Activated CD8-positive, alpha-beta T cell treated with anti-CD3 and anti-CD28 coated beads, Interleukin-2, amount 10 ng/mL, durations not matched to agents 7 days and 5 days (primary cell): ENCODE measurements around the gene OR2L13. TPM values are rescaled to one million over a fixed set of nuclear protein-coding genes. Genes with fewer than 3 reads are reported as not detected.
"Not testable (repeated sequence)": the region's sequence is repeated elsewhere in the genome, so short reads cannot be mapped to it uniquely, and the experiment has no call there.

Experiments used
- ATAC-seq: fragments of 150-1000 bp; cut with Tn5 transposase; one replicate; pipeline ENCODE4 v1.10.0; 2021; ENCODE audit warnings: moderate library complexity
- CTCF ChIA-PET: fragments of 350-600 bp; sonication (Branson Sonifier 250); formaldehyde crosslinking; loops from one replicate; lab custom pipeline; 2021; ENCODE audit warnings: antibody characterized with exemption; lab: Charles Lee
- POLR2A ChIA-PET: fragments of 350-600 bp; sonication (Branson Sonifier 250); formaldehyde crosslinking; loops from one replicate; lab custom pipeline; 2021; ENCODE audit warnings: antibody characterized with exemption; lab: Charles Lee
- DNase-seq: peaks from one replicate; pipeline ENCODE4 v3.0.0-alpha.2; 2020
- H3K27ac Mint-ChIP-seq: one replicate; pipeline ENCODE4 v1.8.0; 2021; ENCODE audit warnings: mild to moderate bottlenecking, mixed read lengths
- H3K27me3 Mint-ChIP-seq: one replicate; pipeline ENCODE4 v1.8.0; 2021; ENCODE audit warnings: low read depth, mixed read lengths
- H3K36me3 Mint-ChIP-seq: one replicate; pipeline ENCODE4 v1.8.0; 2021; ENCODE audit warnings: low read depth, mixed read lengths
- H3K4me1 Mint-ChIP-seq: one replicate; pipeline ENCODE4 v1.8.0; 2021; ENCODE audit warnings: low read depth, mixed read lengths
- H3K4me3 Mint-ChIP-seq: one replicate; pipeline ENCODE4 v1.8.0; 2021; ENCODE audit warnings: mild to moderate bottlenecking, mixed read lengths
- H3K9me3 Mint-ChIP-seq: one replicate; pipeline ENCODE4 v1.8.0; 2022; ENCODE audit warnings: mixed read lengths; ENCODE audit not compliant: insufficient read depth
- total RNA-seq, 2 experiments: library from RNA; stranded (reverse); gene quantifications; one replicate each; pipeline ENCODE4 v1.2.3, GENCODE V29; 2021

Gene OR2L13, protein sequence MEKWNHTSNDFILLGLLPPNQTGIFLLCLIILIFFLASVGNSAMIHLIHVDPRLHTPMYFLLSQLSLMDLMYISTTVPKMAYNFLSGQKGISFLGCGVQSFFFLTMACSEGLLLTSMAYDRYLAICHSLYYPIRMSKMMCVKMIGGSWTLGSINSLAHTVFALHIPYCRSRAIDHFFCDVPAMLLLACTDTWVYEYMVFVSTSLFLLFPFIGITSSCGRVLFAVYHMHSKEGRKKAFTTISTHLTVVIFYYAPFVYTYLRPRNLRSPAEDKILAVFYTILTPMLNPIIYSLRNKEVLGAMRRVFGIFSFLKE
- not detected for total RNA-seq

DNA sequence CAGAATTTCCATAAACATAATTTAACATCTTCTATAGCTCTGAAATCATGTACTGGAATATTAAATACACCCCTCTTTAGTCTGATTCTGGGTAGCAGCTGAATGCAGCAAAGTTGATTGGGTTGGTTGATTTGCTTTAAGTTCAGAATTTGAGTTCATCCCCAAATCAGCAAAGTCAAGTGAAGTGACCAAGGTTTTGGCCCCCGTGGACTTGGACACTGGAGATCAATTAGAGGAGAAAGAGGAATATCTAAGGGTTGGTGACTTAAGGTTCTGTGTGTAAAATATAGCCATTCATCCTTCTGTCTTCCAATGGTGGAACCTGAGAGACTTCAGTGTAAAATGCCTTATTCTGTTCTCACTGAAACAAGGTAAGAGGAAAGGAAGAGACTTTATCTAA lies at the start of gene OR2L13:
OR2L13 (plus strand) TSS at position 301 of the 400 bp plus-strand sequence. CDS start 4,192 bp downstream, outside the sequence.
- Mint-ChIP-seq H3K27me3 (no peaks in the 10 kb centered on the region), H3K27ac (no peak within 1 kb of the TSS), H3K36me3 (no peaks in the 10 kb centered on the region), H3K4me1 (no peaks in the 10 kb centered on the region), H3K4me3 (no peak within 1 kb of the TSS), H3K9me3 (peaks cover 25% of the 10 kb centered on the region)
- no peak for DNase-seq
- CTCF ChIA-PET = no interaction called here
- POLR2A ChIA-PET = no interaction called here
- no peak for ATAC-seq

DNA sequence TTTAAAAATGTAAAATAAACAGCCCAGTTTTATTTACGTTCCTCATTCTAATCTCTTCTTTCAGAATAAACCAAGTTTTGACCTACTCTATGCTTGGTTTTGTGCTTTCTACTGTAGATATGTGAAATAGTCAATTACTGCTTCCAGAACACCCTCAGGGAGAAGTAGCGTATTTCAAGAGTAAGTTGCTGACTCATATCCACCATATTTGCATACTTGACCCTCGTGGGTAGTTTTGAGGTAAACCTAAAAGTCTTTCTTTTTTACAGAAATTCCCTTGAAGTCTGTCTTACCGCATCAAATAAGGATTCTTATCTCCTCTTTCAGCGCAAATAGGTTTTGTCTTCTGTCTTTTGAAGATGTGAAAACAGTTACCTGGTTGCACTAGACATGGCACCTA lies 49.8 kb upstream of the OR2L13 start:
- no peak overlapping the region for H3K27ac Mint-ChIP-seq
- H3K9me3 Mint-ChIP-seq = peaks cover 10% of the 10 kb centered on the region
- no peaks in the 10 kb centered on the region for H3K36me3 Mint-ChIP-seq
- ChIA-PET CTCF (no interaction called here), POLR2A (no interaction called here)
- ATAC-seq (no peak), DNase-seq (no peak)
- H3K4me1 Mint-ChIP-seq = no peaks in the 10 kb centered on the region
- no peaks in the 10 kb centered on the region for H3K27me3 Mint-ChIP-seq
- H3K4me3 Mint-ChIP-seq = no peak overlapping the region

DNA sequence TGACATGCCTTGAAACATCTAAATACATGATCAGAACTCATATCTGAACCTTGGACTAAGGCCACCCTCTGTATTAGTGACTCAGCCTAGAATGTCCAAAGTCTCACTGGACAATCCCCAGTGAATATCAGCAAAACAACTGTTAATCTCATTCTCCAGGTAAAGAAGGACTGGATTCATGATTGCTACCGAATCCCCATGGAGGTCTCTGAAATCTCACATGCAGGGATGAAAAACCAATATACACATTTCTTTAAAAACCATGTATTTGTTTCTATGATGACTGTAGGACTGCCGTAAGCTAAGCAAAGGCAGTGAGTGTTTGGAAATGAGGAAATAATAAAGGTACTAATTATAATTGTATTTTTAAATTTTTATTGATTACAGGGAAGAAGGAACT lies 48.4 kb upstream of the OR2L13 start, which contains the start of gene OR2L3:
OR2L3 (plus strand) TSS at position 301 of the 400 bp plus-strand sequence. CDS start 13,846 bp downstream, outside the sequence.
- H3K4me1 Mint-ChIP-seq = no peaks in the 10 kb centered on the region
- no peak within 1 kb of the TSS for H3K4me3 Mint-ChIP-seq
- no peaks in the 10 kb centered on the region for H3K36me3 Mint-ChIP-seq
- H3K27ac Mint-ChIP-seq = no peak within 1 kb of the TSS
- ATAC-seq = no peak
- no peaks in the 10 kb centered on the region for H3K27me3 Mint-ChIP-seq
- no peak for DNase-seq
- POLR2A ChIA-PET = no interaction called here
- peaks cover 7% of the 10 kb centered on the region for H3K9me3 Mint-ChIP-seq
- CTCF ChIA-PET = no interaction called here

DNA sequence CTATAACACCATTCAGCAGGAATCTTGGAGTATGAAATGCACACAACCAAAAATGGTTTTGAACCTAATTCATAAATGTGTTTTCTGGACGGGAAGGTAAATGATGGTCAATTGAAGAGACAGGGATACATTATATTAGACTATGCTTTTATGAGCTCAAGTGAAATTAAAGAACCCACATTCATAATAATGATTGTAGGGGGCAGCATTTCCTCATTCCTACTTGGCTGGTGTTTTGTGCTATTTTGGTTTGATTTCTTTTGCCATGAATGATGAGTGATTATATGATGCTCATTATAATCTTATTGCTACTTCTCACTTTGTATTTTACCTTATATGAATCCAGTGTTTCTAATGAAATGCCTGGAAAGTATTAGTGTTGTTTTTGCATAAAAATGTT lies 48.0 kb upstream of the OR2L13 start:
- no peak overlapping the region for H3K27ac Mint-ChIP-seq
- no peak overlapping the region for H3K4me3 Mint-ChIP-seq
- H3K36me3 Mint-ChIP-seq = no peaks in the 10 kb centered on the region
- ATAC-seq (no peak), DNase-seq (no peak)
- no peaks in the 10 kb centered on the region for H3K4me1 Mint-ChIP-seq
- peaks cover 7% of the 10 kb centered on the region for H3K9me3 Mint-ChIP-seq
- POLR2A ChIA-PET = no interaction called here
- H3K27me3 Mint-ChIP-seq = no peaks in the 10 kb centered on the region
- CTCF ChIA-PET = no interaction called here

DNA sequence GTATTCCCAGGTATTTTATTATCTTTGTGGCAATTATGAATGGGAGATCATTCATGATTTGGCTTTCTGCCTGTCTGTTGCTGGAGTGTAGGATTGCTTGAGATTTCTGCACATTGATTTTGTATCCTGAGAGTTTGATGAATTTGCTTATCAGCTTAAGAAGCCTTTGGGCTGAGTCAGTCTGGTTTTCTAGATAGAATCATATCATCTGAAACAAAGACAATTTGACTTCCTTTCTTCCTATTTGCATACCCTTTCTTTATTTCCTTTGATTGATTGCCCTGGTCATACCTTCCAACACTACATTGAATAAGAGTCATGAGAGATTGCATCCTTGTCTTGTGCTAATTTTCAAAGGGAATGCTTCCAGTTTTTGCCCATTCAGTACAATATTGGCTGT lies 40.3 kb upstream of the OR2L13 start:
- Mint-ChIP-seq H3K36me3 (no peaks in the 10 kb centered on the region), H3K4me3 (no peak overlapping the region), H3K9me3 (peaks cover 9% of the 10 kb centered on the region), H3K27me3 (no peaks in the 10 kb centered on the region), H3K4me1 (no peaks in the 10 kb centered on the region), H3K27ac (no peak overlapping the region)
- no peak for ATAC-seq
- ChIA-PET POLR2A (interaction anchor here (0.6 kb wide), 1 partner anchor 843 kb away, joined by 3 read pairs; no protein-coding TSS in a partner anchor), CTCF (no interaction called here)
- no peak for DNase-seq

DNA sequence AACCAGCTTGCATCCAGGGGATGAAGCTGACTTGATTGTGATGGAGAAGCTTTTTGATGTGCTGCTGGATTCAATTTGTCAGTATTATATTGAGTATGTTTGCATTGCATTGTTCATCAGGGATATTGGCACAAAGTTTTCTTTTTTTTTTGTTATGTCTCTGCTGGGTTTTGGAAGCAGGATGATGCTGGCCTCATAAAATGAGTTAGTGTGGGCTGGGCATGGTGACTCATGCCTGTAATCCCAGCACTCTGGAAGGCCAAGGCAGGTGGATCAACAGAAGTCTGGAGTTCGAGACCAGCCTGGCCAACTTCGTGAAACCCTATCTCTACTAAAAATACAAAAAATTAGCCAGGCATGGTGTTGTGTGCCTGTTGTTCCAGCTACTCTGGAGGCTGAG lies 39.7 kb upstream of the OR2L13 start:
- Mint-ChIP-seq H3K27me3 (no peaks in the 10 kb centered on the region), H3K36me3 (no peaks in the 10 kb centered on the region), H3K4me3 (no peak overlapping the region), H3K27ac (no peak overlapping the region), H3K4me1 (no peaks in the 10 kb centered on the region), H3K9me3 (peaks cover 9% of the 10 kb centered on the region)
- ChIA-PET CTCF (no interaction called here), POLR2A (interaction anchor here (0.6 kb wide), 1 partner anchor 843 kb away, joined by 3 read pairs; no protein-coding TSS in a partner anchor)
- no peak for DNase-seq
- ATAC-seq = no peak

DNA sequence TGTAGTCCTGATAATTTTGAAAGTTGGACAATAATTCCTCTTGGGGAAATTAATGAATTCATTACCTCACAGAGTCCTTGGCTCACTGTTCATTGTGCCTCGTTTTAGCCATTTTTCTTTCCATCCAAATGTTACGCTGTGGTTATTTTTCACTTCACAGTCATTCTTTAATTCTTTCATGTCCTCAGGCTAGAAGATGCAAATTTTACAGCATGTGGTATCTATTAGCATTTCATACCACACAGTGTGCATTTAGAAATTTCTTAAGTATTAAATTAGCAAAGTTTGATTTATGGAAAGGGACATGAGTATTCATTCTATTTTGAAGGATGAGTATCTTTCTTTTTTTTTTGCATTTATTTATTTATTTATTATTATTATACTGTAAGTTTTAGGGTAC lies 29.9 kb upstream of the OR2L13 start:
- ATAC-seq (no peak), DNase-seq (no peak)
- ChIA-PET POLR2A (no interaction called here), CTCF (no interaction called here)
- Mint-ChIP-seq H3K4me1 (no peaks in the 10 kb centered on the region), H3K4me3 (no peak overlapping the region), H3K36me3 (no peaks in the 10 kb centered on the region), H3K27me3 (no peaks in the 10 kb centered on the region), H3K9me3 (no peaks in the 10 kb centered on the region), H3K27ac (no peak overlapping the region)

DNA sequence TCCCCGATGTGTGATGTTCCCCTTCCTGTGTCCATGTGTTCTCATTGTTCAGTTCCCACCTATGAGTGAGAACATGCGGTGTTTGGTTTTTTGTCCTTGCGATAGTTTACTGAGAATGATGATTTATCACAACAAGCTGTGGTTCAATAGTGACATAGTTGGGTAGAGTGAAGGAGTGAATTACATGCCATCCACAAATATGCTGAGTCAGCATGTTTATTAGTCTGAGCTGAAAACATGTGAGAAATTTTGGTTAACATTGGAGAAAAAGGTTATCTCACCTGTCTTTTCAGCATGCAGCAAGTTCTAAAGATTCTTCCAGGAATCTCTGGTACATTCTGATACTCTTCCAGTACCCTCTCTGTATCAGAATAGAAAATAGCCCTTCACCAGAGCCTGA lies 29.4 kb upstream of the OR2L13 start:
- Mint-ChIP-seq H3K4me1 (no peaks in the 10 kb centered on the region), H3K36me3 (no peaks in the 10 kb centered on the region), H3K4me3 (no peak overlapping the region), H3K27me3 (no peaks in the 10 kb centered on the region), H3K27ac (no peak overlapping the region), H3K9me3 (no peaks in the 10 kb centered on the region)
- CTCF ChIA-PET = no interaction called here
- POLR2A ChIA-PET = no interaction called here
- ATAC-seq (no peak), DNase-seq (no peak)

DNA sequence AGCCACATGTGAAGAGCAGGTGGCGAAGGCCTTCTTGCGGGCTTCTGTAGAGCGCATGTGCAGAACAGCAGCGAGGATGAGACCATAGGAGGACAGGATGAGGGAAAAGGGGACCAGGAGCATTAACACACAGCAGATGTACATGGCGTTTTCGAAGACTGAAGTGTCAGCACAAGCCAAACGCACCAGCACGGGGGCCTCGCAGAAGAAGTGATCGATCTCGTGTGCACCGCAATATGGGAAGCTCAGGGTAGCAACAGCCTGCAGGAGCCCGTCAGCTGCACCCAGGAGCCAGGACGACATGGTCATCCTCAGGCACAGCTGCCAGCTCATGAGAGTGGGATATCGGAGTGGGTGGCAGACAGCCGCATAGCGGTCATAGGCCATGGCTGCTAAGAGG lies 11.1 kb upstream of the OR2L13 start:
- not testable (repeated sequence) for ATAC-seq

DNA sequence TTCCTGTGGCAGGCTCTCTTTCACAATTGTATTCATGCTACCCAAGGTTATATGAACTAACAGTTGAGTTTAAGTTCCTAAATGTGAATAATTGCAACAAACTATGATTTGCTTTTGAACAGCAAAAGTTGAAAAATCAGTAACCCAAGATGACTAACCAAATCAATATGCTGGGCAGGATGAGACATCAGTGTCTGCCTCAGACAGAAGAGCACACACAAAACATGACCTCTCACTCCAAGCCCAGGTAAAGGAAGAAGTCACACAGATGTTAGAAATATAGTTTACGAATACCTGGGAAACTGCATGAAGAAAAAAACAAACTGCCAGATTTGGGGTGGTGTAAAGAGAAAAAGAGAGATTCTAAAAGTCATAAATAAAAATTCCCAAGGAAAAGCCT lies 3.5 kb downstream of the OR2L13 start:
- ChIA-PET CTCF (no interaction called here), POLR2A (no interaction called here)
- DNase-seq (no peak), ATAC-seq (no peak)
- no peak overlapping the region for H3K4me3 Mint-ChIP-seq
- H3K4me1 Mint-ChIP-seq = no peaks in the 10 kb centered on the region
- H3K27ac Mint-ChIP-seq = no peak overlapping the region
- no peaks in the 10 kb centered on the region for H3K27me3 Mint-ChIP-seq
- peaks cover 9% of the 10 kb centered on the region for H3K9me3 Mint-ChIP-seq
- no peaks in the 10 kb centered on the region for H3K36me3 Mint-ChIP-seq

More for the DNA sequence above, 11.1 kb upstream of the OR2L13 start:
- H3K27me3 Mint-ChIP-seq, H3K36me3 Mint-ChIP-seq, H3K4me1 Mint-ChIP-seq, H3K9me3 Mint-ChIP-seq, H3K27ac Mint-ChIP-seq, H3K4me3 Mint-ChIP-seq, DNase-seq, POLR2A ChIA-PET, CTCF ChIA-PET: not testable (repeated sequence)

DNA sequence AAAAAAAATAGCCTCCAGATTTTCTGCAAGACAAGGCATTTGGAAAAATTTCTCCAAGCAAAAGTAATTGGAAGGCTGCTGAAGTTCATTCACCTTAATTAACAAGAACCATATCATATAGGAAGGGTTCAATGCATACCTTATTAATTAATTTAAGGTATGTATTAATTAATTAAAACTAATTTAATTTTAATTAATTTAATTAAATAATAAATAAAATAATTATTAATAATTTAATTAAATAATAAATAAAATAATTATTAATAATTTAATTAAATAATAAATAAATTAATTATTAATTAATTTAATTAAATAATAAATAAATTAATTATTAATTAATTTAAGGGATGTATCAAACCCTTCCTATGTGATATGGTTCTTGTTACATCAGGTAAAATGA lies 7.9 kb downstream of the OR2L13 start:
- ChIA-PET CTCF (interaction anchor here (1.0 kb wide), 1 partner anchor 166 kb away, joined by 3 read pairs; no protein-coding TSS in a partner anchor), POLR2A (no interaction called here)
- ATAC-seq = no peak
- no peak for DNase-seq
- Mint-ChIP-seq H3K27ac (no peak overlapping the region), H3K4me1 (no peaks in the 10 kb centered on the region), H3K4me3 (no peak overlapping the region), H3K27me3 (no peaks in the 10 kb centered on the region), H3K9me3 (no peaks in the 10 kb centered on the region), H3K36me3 (no peaks in the 10 kb centered on the region)

DNA sequence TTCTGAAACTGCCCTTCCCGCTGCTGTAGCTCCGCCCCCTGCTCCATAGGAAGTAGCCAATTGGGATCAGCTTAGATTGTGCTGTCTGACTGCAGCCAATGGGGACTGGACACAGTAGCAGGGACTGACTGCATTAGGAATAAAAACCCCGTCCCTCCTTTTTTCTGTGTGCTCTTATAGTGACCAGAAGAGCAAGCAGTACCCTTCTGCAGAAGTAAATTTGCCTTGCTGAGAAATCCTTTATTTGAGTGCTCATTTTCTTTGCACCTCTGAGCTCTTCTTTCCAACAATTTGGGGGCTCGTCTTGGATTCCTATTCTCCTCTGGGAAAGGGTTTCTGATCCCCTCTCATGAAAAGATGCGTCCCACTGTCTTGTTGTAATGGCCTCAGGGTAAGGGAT lies 16.2 kb downstream of the OR2L13 start:
- peaks cover 11% of the 10 kb centered on the region for H3K9me3 Mint-ChIP-seq
- ChIA-PET CTCF (no interaction called here), POLR2A (no interaction called here)
- H3K36me3 Mint-ChIP-seq = peaks cover 5% of the 10 kb centered on the region
- ATAC-seq (no peak), DNase-seq (no peak)
- no peaks in the 10 kb centered on the region for H3K4me1 Mint-ChIP-seq
- no peak overlapping the region for H3K4me3 Mint-ChIP-seq
- H3K27me3 Mint-ChIP-seq = no peaks in the 10 kb centered on the region
- H3K27ac Mint-ChIP-seq = no peak overlapping the region
